GM13977 (cell line): ENCODE data around the gene FBXO40.
"Not testable (repeated sequence)": the region's sequence is repeated elsewhere in the genome, so short reads cannot be mapped to it uniquely, and the experiment has no call there.

Source experiments
- DNase-seq: peaks from one replicate; pipeline ENCODE4 v3.0.0; 2012; ENCODE audit warnings: low spot score
- in situ Hi-C: fragments of 300-500 bp; cut with MboI; formaldehyde crosslinking; loops from one replicate; pipeline ENCODE4 v1.12.0; 2022; ENCODE audit warnings: low sequenced_read_pairs, low pct_unique_long_range_greater_than_20kb, mixed read lengths, inconsistent platforms; ENCODE audit not compliant: unreplicated experiment
- TF ChIP-seq, protein P1 (sequence below): IDR thresholded peaks from 2 replicates; pipeline ENCODE4 v1.5.1; 2012; ENCODE audit warnings: mild to moderate bottlenecking, control low read depth; ENCODE audit not compliant: insufficient read depth; ENCODE audit errors: extremely low read depth, missing control alignments

FBXO40 gene

DNA sequence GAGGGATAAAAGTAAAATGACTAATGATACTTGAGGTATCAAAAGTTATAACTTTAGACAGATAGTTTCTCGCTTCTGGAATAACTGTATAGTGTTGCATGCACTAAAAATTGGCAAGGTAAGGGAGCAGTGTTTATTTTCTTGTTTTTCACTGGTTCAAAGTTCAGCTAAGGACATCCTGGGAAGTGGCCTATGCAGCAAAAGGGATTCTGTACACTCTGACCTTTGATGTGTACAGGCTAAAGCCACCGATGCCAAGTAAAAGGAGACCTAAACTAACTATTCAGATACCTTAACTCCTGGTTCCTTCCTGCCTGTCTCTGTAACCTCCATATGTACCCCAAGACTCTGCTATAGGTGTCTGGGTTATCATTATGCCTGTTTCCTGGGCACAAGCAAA lies 1.7 kb downstream of the FBXO40 start:
- no peak for DNase-seq
- TF ChIP-seq, protein P1, sequence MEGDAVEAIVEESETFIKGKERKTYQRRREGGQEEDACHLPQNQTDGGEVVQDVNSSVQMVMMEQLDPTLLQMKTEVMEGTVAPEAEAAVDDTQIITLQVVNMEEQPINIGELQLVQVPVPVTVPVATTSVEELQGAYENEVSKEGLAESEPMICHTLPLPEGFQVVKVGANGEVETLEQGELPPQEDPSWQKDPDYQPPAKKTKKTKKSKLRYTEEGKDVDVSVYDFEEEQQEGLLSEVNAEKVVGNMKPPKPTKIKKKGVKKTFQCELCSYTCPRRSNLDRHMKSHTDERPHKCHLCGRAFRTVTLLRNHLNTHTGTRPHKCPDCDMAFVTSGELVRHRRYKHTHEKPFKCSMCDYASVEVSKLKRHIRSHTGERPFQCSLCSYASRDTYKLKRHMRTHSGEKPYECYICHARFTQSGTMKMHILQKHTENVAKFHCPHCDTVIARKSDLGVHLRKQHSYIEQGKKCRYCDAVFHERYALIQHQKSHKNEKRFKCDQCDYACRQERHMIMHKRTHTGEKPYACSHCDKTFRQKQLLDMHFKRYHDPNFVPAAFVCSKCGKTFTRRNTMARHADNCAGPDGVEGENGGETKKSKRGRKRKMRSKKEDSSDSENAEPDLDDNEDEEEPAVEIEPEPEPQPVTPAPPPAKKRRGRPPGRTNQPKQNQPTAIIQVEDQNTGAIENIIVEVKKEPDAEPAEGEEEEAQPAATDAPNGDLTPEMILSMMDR, result no peak
- in situ Hi-C loops, result no loop called here

DNA sequence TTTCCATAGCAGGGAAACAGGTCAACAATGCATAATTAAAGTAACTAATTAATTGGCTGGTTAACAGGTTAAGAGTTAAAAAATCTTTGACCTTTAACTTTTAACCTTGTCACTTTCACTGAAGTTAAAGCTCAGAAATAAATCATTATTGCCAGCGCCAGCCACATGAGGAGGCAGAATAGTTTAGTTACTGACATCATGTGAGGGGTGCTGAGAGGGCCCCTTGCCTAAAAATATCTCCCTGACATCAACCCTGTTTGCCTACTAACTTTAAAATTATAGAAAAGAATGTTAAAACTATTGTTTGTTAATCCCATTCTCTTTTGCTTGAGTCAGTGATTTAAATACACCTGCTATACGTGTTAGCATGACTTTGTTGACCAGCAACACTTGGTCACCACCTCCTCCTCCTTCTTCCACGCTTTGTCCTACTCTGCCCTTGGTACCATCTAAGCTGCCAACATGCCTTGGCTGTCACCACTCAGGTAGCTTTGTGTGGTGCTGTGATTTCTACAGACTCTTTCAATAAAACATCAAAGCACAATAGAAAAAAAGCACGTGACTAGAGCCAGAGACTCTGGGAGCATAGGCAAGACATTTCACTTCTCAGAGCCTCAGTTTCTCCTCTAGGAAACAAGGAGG lies 2.7 kb downstream of the FBXO40 start:
- no peak for DNase-seq
- TF ChIP-seq, protein P1, result no peak
- in situ Hi-C loops, result no loop called here

- DNase-seq, result no peak
- in situ Hi-C loops, result no loop called here
- TF ChIP-seq, protein P1, result no peak
Measured at GRCh38 chr3:121598564-121598963, 5.4 kb downstream of the FBXO40 start.

- DNase-seq, in situ Hi-C loops: not testable (repeated sequence)
Measured at GRCh38 chr3:121599900-121600299, 6.7 kb downstream of the FBXO40 start.

GRCh38 chr3:121601212-121601812 lies 8.1 kb downstream of the FBXO40 start:
- no peak for DNase-seq
- in situ Hi-C loops, result no loop called here
- TF ChIP-seq, protein P1, result no peak

DNA sequence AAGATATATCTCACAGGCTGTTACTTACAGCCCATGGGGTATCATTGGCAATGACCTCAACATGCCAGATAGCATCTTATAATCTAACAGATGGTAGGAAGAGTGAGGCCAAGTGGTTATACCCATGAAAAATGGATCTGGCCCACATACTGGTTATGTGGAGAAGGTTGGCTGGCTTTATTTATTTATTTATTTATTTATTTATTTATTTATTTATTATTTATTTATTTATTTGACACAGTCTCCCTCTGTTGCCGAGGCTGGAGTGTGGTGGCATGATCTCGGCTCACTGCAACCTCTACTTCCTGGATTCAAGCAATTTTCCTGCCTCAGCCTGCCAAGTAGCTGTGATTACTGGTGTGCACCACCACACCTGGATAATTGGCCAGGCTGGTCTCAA lies 11.6 kb downstream of the FBXO40 start:
- DNase-seq, result no peak
- in situ Hi-C loops, result no loop called here
- TF ChIP-seq, protein P1, result no peak

DNA sequence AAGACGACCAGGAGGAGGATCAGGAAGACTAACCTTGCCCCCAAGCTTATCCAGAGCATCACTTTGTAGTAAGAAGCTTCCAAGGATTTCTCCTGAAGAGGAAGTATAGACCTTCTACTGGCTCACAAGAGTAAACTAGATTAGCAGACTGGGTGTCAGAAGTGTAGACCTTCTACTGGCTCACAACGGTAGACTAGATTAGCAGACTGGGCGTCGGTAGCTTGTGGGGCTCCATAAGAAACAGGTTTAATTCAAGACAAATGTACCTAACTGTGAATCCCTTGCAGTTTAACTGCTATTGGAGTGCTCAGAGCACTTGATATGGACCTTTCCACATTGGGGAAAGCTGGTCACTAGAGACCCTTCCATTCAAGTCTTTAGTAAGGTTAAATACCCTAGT lies 12.9 kb downstream of the FBXO40 start:
- TF ChIP-seq, protein P1, result no peak
- in situ Hi-C loops, result no loop called here
- DNase-seq, result no peak
